RCC 7860 (cell line): ENCODE data around the gene PEAK3.

Experiments used
- DNase-seq: peaks from one replicate; pipeline ENCODE4 v3.0.0-alpha.2; 2015; ENCODE audit warnings: low spot score
- FAIRE-seq: peaks from 2 replicates; lab custom pipeline; 2012; peaks lifted over from hg19 to GRCh38; lab: Jason Lieb, UNC

Gene PEAK3

DNA sequence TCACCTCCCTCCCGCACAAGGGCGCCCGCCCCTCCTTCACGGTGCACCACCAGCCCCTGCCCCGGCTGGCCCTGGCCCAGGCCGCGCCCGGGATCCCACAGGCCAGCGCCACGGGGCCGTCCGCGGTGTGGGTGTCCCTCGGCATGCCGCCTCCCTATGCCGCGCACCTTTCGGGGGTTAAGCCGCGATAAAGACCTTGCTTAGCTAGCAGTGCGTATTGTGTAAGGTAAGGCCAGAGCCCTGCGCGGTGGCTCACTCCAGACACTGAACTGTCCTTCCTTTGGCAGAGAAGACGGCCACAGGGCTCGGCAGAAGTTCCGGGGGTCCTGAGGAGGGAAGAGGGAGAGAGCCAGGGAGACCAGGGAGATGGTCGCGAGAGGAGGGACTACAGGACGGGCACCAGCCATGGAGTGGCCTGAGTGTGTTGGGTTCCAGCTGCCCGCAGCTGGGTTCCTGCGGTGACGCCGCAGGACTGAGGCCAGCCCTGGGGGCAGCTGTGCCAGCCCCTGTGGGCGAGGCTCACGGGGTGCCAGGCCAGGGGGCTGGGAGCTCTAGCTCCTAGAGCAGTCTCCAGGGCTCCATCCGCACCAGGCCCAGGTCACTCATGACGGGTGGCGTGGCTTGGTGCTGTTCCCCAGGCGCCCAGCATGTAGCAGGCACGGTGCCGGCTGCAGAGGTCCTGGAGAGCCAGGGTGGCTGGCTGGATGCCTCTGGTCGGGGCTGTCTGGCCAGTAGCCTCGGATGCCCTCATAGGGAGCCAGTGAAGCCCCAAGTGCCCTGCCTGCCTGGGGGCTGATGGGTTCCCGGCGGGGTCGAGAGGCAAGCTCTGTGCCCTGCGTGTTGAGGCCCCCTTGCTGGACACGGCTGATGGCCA, 53.6 kb downstream of the PEAK3 start:
- DNase-seq, result no peak
- no peak for FAIRE-seq

- no peak for DNase-seq
- FAIRE-seq, result no peak
These were observed 54.4 kb downstream of the PEAK3 start for GRCh38 chr19:2227415-2228156.

GRCh38 chr19:2226840-2227360, 55.1 kb downstream of the PEAK3 start:
- no peak for FAIRE-seq
- no peak for DNase-seq

DNA sequence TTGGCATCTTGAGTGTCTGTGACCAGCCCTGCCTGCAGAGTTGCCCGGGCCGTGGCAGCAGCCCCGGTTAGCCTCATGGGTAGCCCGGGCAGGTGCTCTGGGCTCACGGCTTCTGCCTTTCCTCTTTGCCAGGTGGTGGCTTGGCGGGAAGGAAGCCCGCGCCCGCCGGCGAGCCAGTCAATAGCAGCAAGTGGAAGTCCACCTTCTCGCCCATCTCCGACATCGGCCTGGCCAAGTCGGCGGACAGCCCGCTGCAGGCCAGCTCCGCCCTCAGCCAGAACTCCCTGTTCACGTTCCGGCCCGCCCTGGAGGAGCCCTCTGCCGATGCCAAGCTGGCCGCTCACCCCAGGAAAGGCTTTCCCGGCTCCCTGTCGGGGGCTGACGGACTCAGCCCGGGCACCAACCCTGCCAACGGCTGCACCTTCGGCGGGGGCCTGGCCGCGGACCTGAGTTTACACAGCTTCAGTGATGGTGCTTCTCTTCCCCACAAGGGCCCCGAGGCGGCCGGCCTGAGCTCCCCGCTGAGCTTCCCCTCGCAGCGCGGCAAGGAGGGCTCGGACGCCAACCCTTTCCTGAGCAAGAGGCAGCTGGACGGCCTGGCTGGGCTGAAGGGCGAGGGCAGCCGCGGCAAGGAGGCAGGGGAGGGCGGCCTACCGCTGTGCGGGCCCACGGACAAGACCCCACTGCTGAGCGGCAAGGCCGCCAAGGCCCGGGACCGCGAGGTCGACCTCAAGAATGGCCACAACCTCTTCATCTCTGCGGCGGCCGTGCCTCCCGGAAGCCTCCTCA, 55.7 kb downstream of the PEAK3 start:
- no peak for DNase-seq
- FAIRE-seq, result no peak

GRCh38 chr19:2225415-2226050, 56.4 kb downstream of the PEAK3 start:
- FAIRE-seq (no peak), DNase-seq (no peak)

- DNase-seq (no peak), FAIRE-seq (no peak)
These were observed 57.1 kb downstream of the PEAK3 start for GRCh38 chr19:2224754-2225349.
